Esophagus muscularis mucosa (tissue), 4 donors: ENCODE measurements around the gene MAGEL2.

ENCODE experiments used
- EP300 ChIP-seq: sonication (generic); formaldehyde crosslinking; IDR thresholded peaks from one replicate; pipeline ENCODE4 v1.6.1; 2017; ENCODE audit warnings: antibody characterized with exemption
- POLR2A ChIP-seq: fragments of 450-650 bp; IDR thresholded peaks from one replicate; pipeline ENCODE4 v1.6.1; 2017; ENCODE audit warnings: antibody characterized with exemption, moderate library complexity, mild to moderate bottlenecking, low read depth
- POLR2AphosphoS5 ChIP-seq, 2 donors: sonication (generic); formaldehyde crosslinking; IDR thresholded peaks; one replicate each; pipeline ENCODE4 v1.6.1; 2017; ENCODE audit warnings: antibody characterized with exemption in 2 of 2
- TF ChIP-seq, protein P1 (sequence below), 3 experiments: fragments of 200-600 bp in 2 of 3; fragments of 450-650 bp in 1 of 3; sonication (generic) in 2 of 3; IDR thresholded peaks; one replicate each; pipeline ENCODE4 v1.5.1; 2017 to 2019; ENCODE audit warnings: antibody characterized with exemption in 3 of 3, mild to moderate bottlenecking in 2 of 3, moderate library complexity in 1 of 3

DNA sequence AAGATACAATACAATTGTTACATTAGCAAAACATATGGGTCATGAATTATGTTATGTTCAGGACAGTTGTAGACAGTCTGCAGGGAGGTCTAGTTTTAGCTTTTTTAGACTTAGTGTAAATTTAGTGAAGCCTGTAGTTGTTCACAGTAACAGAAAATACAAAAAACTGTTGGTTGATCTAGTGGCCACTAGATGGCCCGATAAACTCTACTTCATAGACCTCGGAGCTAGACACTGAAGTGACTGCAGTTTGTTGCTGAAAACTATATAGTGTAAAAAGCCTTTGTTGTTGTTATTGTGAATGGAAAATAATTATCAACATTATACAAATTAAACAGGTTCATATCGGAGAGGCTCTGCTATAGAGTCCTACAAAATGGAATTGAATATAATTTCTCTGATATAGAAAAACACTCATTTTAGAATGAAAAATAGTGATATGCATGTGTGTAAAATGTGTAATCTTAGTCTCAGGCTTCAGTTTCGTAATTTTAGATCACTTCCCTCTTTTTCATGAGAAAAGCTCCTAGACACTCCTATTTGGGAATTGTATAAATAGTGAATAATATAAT is 18.3 kb downstream of the MAGEL2 start:
- TF ChIP-seq POLR2A: no peak
- TF ChIP-seq, protein P1, sequence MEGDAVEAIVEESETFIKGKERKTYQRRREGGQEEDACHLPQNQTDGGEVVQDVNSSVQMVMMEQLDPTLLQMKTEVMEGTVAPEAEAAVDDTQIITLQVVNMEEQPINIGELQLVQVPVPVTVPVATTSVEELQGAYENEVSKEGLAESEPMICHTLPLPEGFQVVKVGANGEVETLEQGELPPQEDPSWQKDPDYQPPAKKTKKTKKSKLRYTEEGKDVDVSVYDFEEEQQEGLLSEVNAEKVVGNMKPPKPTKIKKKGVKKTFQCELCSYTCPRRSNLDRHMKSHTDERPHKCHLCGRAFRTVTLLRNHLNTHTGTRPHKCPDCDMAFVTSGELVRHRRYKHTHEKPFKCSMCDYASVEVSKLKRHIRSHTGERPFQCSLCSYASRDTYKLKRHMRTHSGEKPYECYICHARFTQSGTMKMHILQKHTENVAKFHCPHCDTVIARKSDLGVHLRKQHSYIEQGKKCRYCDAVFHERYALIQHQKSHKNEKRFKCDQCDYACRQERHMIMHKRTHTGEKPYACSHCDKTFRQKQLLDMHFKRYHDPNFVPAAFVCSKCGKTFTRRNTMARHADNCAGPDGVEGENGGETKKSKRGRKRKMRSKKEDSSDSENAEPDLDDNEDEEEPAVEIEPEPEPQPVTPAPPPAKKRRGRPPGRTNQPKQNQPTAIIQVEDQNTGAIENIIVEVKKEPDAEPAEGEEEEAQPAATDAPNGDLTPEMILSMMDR (IDR thresholded peaks at IDR 0.05): peak in 2 of 3 experiments; percentile 22 to 37
- no peak for TF ChIP-seq POLR2AphosphoS5 (IDR thresholded peaks at IDR 0.05)
- no peak for TF ChIP-seq EP300
